ENCODE measurements around the gene NGEF. TPM values are rescaled to one million over a fixed set of nuclear protein-coding genes. Genes with fewer than 3 reads are reported as not detected.

Gene NGEF
- total RNA-seq, 1 experiment from 2014 or later: 2.7 TPM

DNA sequence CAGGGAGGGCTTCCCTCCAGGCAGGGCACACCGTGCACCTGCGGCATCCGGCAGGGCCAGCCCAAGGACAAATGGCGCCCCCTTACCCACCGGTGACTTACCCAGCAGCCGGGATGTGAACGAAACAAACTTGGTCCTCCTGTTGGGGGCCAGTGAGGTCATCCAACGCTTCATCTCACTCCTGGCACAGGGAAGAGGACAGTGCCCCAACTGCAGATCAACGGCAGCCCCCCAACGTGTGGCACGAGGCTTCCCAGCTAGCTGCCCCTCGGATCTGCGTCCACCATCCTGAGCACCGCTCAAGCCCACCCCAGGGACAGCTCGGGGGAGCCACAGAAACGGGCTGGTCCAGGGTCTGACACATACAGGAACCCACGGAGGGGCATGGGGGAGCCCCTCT lies 131.0 kb downstream of the NGEF start:
- BruUV-seq (replicated peaks): no TSS peak
- CTCF ChIA-PET: interaction anchor here (0.7 kb wide), 2 partner anchors 26 to 29 kb away, joined by 3 read pairs; no protein-coding TSS in a partner anchor

DNA sequence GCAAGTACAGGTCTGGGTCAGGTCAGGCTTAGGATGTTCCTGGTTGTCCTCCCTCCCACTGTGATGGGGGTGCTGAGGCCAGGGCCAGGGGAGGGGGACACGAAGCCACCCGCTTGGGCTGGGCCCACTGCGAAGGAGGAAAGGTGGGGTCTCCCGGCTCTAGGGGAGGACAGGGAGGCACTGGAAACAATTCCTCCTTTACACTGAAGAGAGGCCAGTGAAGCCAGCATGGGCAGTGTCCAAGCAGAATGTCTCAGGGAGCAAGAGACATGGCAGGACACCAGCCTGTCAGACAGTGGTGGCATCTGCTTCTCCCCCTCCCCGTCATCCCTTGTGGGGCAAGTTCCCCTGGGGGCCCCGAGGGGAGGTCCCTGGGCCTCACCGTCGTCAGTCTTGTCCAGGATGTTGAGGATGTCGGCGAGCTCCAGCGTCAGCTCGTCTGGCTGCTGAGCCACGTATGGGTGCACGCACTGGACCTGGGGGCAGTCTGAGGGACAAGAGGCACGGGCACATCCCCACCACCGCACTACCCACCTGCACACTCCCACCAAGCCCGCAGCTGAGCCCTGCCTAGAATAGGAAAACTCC lies 132.2 kb downstream of the NGEF start:
- H3K4me1 Mint-ChIP-seq (ENCODE audit: insufficient read depth, unreplicated experiment): no peaks in the 10 kb centered on the region
- H3K4me3 Mint-ChIP-seq (ENCODE audit: unreplicated experiment): no peak overlapping the region
- ChIA-PET POLR2A (no interaction called here), CTCF (interaction anchor here (0.6 kb wide), 1 partner anchor 21 kb away, joined by 4 read pairs; no protein-coding TSS in a partner anchor)
- no peak overlapping the region for H3K27ac Mint-ChIP-seq (ENCODE audit: low read depth, unreplicated experiment)
- no peaks in the 10 kb centered on the region for H3K9me3 Mint-ChIP-seq (ENCODE audit: unreplicated experiment)
- BruUV-seq (replicated peaks): no TSS peak
- no peak for DNase-seq (ENCODE audit: unreplicated experiment)
- TF ChIP-seq, protein P1, sequence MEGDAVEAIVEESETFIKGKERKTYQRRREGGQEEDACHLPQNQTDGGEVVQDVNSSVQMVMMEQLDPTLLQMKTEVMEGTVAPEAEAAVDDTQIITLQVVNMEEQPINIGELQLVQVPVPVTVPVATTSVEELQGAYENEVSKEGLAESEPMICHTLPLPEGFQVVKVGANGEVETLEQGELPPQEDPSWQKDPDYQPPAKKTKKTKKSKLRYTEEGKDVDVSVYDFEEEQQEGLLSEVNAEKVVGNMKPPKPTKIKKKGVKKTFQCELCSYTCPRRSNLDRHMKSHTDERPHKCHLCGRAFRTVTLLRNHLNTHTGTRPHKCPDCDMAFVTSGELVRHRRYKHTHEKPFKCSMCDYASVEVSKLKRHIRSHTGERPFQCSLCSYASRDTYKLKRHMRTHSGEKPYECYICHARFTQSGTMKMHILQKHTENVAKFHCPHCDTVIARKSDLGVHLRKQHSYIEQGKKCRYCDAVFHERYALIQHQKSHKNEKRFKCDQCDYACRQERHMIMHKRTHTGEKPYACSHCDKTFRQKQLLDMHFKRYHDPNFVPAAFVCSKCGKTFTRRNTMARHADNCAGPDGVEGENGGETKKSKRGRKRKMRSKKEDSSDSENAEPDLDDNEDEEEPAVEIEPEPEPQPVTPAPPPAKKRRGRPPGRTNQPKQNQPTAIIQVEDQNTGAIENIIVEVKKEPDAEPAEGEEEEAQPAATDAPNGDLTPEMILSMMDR (IDR thresholded peaks at IDR 0.05; ENCODE audit: unreplicated experiment): no peak
- no peaks in the 10 kb centered on the region for H3K27me3 Mint-ChIP-seq (ENCODE audit: insufficient read depth, unreplicated experiment)
- H3K36me3 Mint-ChIP-seq (ENCODE audit: insufficient read depth, unreplicated experiment): peaks cover 7% of the 10 kb centered on the region
- intact Hi-C loops (cut with micrococcal nuclease): no loop called here

More for the DNA sequence above, 131.0 kb downstream of the NGEF start:
- Mint-ChIP-seq H3K27me3 (ENCODE audit: insufficient read depth, unreplicated experiment) (no peaks in the 10 kb centered on the region), H3K9me3 (ENCODE audit: unreplicated experiment) (no peaks in the 10 kb centered on the region), H3K27ac (ENCODE audit: low read depth, unreplicated experiment) (no peak overlapping the region), H3K4me1 (ENCODE audit: insufficient read depth, unreplicated experiment) (no peaks in the 10 kb centered on the region), H3K36me3 (ENCODE audit: insufficient read depth, unreplicated experiment) (peaks cover 7% of the 10 kb centered on the region), H3K4me3 (ENCODE audit: unreplicated experiment) (no peak overlapping the region)
- intact Hi-C loops (cut with micrococcal nuclease): no loop called here
- no peak for DNase-seq (ENCODE audit: unreplicated experiment)
- POLR2A ChIA-PET: no interaction called here
- TF ChIP-seq, protein P1 (IDR thresholded peaks at IDR 0.05; ENCODE audit: unreplicated experiment): no peak

DNA sequence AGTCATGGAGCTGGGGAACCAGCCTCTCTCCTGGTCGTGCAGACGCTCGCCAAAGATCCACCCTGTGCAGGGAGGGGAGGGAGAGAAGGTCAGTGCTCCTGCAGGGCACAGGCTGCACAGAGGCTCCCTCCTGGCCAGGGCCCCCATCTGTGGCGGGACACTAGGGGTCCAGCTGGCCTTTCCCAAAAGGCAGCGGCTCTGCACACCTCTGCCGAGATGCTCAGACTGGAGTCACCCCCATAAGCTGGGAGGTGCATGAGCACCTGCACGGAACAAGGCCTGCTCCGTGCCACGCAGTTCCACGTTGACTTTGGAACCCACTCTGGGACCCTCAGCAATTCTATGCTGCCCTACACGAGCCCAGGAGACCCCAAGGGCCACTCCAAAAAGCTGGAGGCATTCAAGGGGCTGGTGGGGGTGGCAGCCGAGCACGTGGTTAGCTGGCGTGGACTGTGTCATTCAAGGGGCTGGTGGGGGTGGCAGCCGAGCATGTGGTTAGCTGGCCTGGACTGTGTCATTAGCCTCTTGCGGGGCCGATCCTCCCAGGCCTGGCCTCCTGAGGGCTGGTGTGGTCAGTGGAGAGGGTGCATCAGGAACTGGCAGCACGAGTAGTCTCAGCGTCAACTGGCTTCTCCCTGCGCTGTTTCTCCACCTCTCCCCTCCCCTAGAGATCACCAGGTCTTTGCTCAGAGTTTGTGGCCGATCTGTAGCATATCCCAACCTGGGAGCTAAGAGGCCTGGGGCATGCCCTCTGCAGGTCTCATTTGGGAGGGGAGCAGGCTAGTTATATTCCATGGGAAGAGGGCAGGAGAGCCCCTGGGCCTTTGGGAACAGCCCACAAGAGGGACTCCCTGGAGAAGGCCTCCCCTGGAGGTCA lies 133.2 kb downstream of the NGEF start:
- peaks cover 9% of the 10 kb centered on the region for H3K36me3 Mint-ChIP-seq (ENCODE audit: insufficient read depth, unreplicated experiment)
- ChIA-PET POLR2A (interaction anchor here (0.6 kb wide), 1 partner anchor 730 kb away, joined by 3 read pairs; no protein-coding TSS in a partner anchor), CTCF (interaction anchor here (1.0 kb wide), 1 partner anchor 185 kb away, joined by 3 read pairs; no protein-coding TSS in a partner anchor)
- no TSS peak for BruUV-seq (replicated peaks)
- no peak for DNase-seq (ENCODE audit: unreplicated experiment)
- no peaks in the 10 kb centered on the region for H3K9me3 Mint-ChIP-seq (ENCODE audit: unreplicated experiment)
- intact Hi-C loops (cut with micrococcal nuclease): no loop called here
- H3K4me3 Mint-ChIP-seq (ENCODE audit: unreplicated experiment): no peak overlapping the region
- no peak overlapping the region for H3K27ac Mint-ChIP-seq (ENCODE audit: low read depth, unreplicated experiment)
- H3K4me1 Mint-ChIP-seq (ENCODE audit: insufficient read depth, unreplicated experiment): no peaks in the 10 kb centered on the region
- TF ChIP-seq, protein P1 (IDR thresholded peaks at IDR 0.05; ENCODE audit: unreplicated experiment): no peak
- no peaks in the 10 kb centered on the region for H3K27me3 Mint-ChIP-seq (ENCODE audit: insufficient read depth, unreplicated experiment)

DNA sequence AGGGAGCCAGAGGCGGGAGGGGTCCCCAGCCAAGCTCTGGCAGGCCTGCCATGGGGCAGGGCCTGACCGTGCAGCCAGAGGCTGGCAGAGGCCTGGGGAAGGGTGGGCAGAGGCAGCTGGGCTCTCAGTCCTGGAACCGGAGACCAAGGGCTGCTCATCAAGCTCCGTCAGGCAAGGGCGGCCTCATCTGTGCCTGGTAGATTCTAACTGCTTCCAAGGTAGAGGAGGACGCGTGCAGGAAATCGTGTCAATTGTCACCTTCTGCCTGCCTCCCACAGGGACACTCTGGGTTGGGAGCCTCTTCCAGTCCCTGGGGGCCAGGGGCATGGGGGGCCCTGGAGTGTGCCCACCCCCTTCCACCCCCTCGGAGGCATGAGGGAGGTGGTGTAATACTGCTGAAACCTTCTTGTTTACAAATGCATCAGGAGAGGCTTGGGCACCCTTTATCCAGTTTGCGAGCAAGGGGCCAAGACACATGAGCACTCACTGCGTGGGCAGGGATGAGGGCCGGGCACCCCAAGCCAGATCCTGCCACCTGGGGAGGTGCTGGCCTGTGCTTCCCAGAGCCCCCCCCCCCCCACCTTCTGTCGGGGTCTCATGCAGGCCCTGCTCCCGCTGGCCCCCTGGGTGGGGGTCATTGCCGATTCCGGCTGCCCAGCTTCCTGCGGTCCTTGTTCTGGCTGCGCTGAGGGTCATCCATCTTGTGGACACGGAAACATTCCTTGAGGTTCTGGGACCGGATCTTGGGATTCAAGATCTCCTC lies 134.0 kb downstream of the NGEF start:
- TF ChIP-seq, protein P1 (IDR thresholded peaks at IDR 0.05; ENCODE audit: unreplicated experiment): no peak
- Mint-ChIP-seq H3K27me3 (ENCODE audit: insufficient read depth, unreplicated experiment) (no peaks in the 10 kb centered on the region), H3K36me3 (ENCODE audit: insufficient read depth, unreplicated experiment) (peaks cover 10% of the 10 kb centered on the region), H3K4me1 (ENCODE audit: insufficient read depth, unreplicated experiment) (no peaks in the 10 kb centered on the region), H3K9me3 (ENCODE audit: unreplicated experiment) (no peaks in the 10 kb centered on the region), H3K4me3 (ENCODE audit: unreplicated experiment) (no peak overlapping the region), H3K27ac (ENCODE audit: low read depth, unreplicated experiment) (no peak overlapping the region)
- CTCF ChIA-PET: interaction anchor here (1.0 kb wide), 1 partner anchor 186 kb away, joined by 3 read pairs; no protein-coding TSS in a partner anchor
- POLR2A ChIA-PET: no interaction called here
- DNase-seq (ENCODE audit: unreplicated experiment): no peak
- no TSS peak for BruUV-seq (replicated peaks)
- intact Hi-C loops (cut with micrococcal nuclease): no loop called here

Measured in MCF 10A (cell line).